ENCODE results near the gene IFT52. TPM values are rescaled to one million over a fixed set of nuclear protein-coding genes. Genes with fewer than 3 reads are reported as not detected.

Gene IFT52
- total and polyA plus RNA-seq, 7 donors: 15.7 to 46.3 (median 30.7) TPM

DNA sequence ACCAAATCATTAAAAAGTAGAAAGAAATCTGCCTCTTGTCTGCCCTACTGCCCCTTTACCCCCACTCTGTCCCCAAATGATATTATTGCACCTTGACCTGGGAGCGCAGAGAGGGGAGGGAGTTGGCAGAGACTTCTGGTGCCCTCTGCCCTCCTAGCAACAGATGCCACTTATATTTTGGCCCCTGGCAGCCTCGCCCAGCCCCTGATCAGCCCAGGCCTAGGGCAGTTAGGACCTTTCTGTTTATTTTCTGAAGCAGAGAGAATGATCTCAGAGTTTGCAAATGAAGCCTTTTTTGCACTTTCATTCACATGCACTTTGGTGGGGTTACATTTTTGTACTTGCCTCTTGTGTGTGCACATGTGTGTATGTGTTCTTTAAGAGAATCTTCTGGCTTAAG is 40.3 kb upstream of the IFT52 start:
- WGBS, 2 donors: 26 to 71% methylated on average over 2 of the region's 2 CpGs

DNA sequence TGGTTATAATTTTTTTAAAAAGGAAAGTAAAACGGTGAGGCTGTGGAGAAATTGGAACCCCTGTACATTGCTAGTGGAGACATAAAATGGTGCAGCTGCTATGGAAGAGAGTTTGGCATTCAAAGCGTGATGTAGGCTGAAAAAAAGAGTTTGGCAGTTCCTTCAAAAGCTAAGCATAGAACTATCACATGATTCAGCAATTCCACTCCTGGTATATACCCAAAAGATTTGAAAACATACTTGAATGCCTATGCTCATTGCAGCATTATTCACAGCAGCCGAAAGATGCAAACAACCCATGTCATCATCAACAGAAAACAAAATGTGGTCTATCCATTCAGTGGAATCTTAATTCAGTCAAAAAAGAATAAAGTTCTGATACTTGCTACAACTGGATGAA is 36.4 kb upstream of the IFT52 start:
- Histone ChIP-seq H3K27me3 (no peaks in the 10 kb centered on the region), H3K4me1 (no peaks in the 10 kb centered on the region), H3K4me3 (no peak overlapping the region), H3K27ac (no peak overlapping the region), H3K36me3 (no peaks in the 10 kb centered on the region), H3K9me3 (no peaks in the 10 kb centered on the region)
- WGBS, 2 donors: 83 to 85% methylated on average over 3 of the region's 3 CpGs
- TF ChIP-seq EP300 (IDR thresholded peaks at IDR 0.05) (no peak), POLR2A (IDR thresholded peaks at IDR 0.05) (no peak), POLR2AphosphoS5 (IDR thresholded peaks at IDR 0.05) (no peak)
- TF ChIP-seq, protein P1, sequence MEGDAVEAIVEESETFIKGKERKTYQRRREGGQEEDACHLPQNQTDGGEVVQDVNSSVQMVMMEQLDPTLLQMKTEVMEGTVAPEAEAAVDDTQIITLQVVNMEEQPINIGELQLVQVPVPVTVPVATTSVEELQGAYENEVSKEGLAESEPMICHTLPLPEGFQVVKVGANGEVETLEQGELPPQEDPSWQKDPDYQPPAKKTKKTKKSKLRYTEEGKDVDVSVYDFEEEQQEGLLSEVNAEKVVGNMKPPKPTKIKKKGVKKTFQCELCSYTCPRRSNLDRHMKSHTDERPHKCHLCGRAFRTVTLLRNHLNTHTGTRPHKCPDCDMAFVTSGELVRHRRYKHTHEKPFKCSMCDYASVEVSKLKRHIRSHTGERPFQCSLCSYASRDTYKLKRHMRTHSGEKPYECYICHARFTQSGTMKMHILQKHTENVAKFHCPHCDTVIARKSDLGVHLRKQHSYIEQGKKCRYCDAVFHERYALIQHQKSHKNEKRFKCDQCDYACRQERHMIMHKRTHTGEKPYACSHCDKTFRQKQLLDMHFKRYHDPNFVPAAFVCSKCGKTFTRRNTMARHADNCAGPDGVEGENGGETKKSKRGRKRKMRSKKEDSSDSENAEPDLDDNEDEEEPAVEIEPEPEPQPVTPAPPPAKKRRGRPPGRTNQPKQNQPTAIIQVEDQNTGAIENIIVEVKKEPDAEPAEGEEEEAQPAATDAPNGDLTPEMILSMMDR (IDR thresholded peaks at IDR 0.05): no peak
- no peak for DNase-seq
- intact Hi-C loops (cut with DNase I): no loop called here

More for the DNA sequence above, 40.3 kb upstream of the IFT52 start:
- Histone ChIP-seq H3K27me3 (no peaks in the 10 kb centered on the region), H3K9me3 (peaks cover 0 to 3% (median 0%) of the 10 kb centered on the region in 4 donors), H3K4me3 (no peak overlapping the region), H3K4me1 (no peaks in the 10 kb centered on the region), H3K36me3 (no peaks in the 10 kb centered on the region), H3K27ac (no peak overlapping the region)
- intact Hi-C loops (cut with DNase I): no loop called here
- no peak for DNase-seq
- TF ChIP-seq POLR2AphosphoS5 (IDR thresholded peaks at IDR 0.05) (no peak), EP300 (IDR thresholded peaks at IDR 0.05) (no peak), POLR2A (IDR thresholded peaks at IDR 0.05) (no peak)
- TF ChIP-seq, protein P1 (IDR thresholded peaks at IDR 0.05): no peak

DNA sequence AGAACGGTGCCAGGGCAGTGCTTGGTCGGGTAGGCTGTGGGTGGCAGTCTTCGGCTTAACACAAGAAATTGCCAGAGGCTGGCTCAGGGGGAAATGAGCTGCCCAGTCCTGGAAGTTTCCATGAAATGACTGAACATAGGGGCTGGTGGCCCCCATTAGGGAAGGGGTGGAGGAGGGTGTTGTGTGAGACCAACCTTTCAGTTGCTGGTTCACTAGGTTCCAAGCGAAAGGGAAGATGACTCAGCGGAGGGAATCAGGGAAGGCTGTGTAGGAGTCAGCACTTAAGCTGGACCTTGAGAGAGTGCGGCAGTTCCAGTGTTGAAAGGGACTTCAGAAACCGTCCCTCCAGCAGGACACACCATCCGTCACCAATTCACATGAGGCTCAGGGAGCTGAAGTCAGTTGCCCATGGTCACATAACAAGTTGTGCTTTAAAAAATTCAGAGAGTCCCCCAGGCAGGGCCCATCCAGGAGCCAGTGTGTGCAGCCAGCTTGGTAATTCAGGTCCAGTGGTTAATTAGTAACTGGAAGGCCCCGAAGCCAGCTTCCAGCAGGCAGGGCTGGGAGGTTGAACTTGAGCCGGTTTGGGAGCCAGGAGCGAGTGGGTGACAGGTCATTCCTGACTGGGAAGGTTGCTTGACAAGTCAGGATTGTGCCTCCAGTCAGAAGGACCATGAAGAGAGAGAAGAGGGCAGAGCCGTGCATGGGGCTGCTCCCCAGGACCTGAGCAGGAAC is 32.2 kb upstream of the IFT52 start, which contains the start of gene SGK2:
Gene SGK2, plus strand, starts transcription at position 616 of the 735 bp plus-strand sequence. CDS start 7,469 bp downstream, outside the sequence.
- Histone ChIP-seq H3K4me3 (no peak within 1 kb of the TSS), H3K27ac (no peak within 1 kb of the TSS), H3K36me3 (no peaks in the 10 kb centered on the region), H3K27me3 (no peaks in the 10 kb centered on the region), H3K9me3 (no peaks in the 10 kb centered on the region), H3K4me1 (no peaks in the 10 kb centered on the region)
- TF ChIP-seq EP300 (IDR thresholded peaks at IDR 0.05): no peak
- DNase-seq: no peak
- 17 to 68% methylated on average over 12 of the region's 12 CpGs for WGBS, 2 donors
- intact Hi-C loops (cut with DNase I): no loop called here

DNA sequence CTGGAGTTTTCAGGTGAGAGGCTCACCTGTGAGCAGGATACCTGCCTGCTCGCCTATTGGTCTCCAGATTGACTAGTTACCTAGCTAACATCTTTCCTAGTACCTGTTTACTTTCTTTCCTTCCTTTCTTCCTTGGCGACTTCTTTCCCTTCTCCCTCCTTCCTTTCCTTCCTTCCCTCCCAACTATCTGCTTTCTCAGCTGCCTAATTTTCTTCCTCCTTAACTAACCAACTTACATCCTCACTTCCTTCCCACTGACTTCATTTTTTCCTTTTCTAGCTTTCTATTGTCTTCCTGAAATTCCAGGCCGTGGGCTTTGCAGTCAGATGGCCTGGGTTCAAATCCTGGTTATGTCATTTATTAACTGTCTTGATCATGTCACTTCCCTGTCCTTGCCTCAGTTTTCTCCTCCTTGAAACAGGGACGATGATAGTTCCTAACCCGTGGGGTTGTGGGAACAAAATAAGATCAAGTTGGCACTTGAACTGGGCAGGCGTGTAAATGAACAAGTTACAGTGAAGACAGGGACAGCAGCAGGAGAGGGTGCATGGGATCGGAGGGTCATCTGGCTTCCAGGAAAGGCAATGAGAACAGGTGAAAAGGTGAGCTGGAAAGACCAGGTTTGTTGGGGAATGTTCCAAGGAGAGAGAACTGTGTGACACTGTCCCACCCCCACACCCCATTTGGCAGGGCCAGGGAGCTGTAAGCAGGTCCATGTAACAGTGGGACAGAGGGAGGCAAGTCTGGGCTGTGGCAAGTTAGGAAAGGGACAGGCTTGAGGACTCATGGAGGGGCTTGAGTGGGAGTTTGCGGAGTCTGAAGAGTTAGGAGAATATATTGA is 31.4 kb upstream of the IFT52 start:
- no peak overlapping the region for H3K27ac ChIP-seq
- TF ChIP-seq, protein P1 (IDR thresholded peaks at IDR 0.05): no peak
- no peak for TF ChIP-seq POLR2A (IDR thresholded peaks at IDR 0.05)
- no peak overlapping the region for H3K4me3 ChIP-seq
- no peaks in the 10 kb centered on the region for H3K27me3 ChIP-seq
- no peaks in the 10 kb centered on the region for H3K4me1 ChIP-seq
- no peak for DNase-seq
- no peaks in the 10 kb centered on the region for H3K36me3 ChIP-seq
- WGBS, 2 donors: 28 to 68% methylated on average over 8 of the region's 8 CpGs
- intact Hi-C loops (cut with DNase I): no loop called here
- no peaks in the 10 kb centered on the region for H3K9me3 ChIP-seq

DNA sequence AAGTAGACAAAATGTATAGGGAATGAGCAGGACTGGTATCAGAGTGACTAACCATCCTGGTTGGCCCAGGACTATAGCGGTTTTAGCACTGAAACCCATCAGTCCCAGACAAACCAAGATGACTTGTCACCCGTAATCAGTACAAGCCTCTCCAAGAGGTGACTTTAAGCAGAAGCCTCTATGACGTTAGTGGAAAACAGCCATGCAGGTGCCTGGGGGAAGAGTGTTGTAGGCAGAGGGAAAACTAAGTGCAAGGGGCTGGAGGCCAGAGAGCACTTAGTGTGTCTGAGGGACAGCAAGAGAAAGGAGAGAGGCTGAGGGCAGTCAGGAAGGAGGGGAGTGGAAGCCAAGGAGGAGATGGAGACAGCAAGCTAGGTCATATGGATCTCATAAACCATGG is 29.8 kb upstream of the IFT52 start:
- Histone ChIP-seq H3K27ac (no peak overlapping the region), H3K4me3 (no peak overlapping the region), H3K9me3 (no peaks in the 10 kb centered on the region), H3K27me3 (no peaks in the 10 kb centered on the region), H3K36me3 (no peaks in the 10 kb centered on the region), H3K4me1 (no peaks in the 10 kb centered on the region)
- TF ChIP-seq POLR2AphosphoS5 (IDR thresholded peaks at IDR 0.05): no peak
- TF ChIP-seq EP300 (IDR thresholded peaks at IDR 0.05): no peak
- no peak for TF ChIP-seq POLR2A (IDR thresholded peaks at IDR 0.05)
- TF ChIP-seq, protein P1 (IDR thresholded peaks at IDR 0.05): no peak
- 86% methylated on average over 3 of the region's 3 CpGs for WGBS, 2 donors
- intact Hi-C loops (cut with DNase I): no loop called here
- DNase-seq: no peak
